Activated B cell treated with CpG ODN at 0.5 μM for 24 hours (primary cell): ENCODE results near the gene INMT. TPM values are rescaled to one million over a fixed set of nuclear protein-coding genes. Genes with fewer than 3 reads are reported as not detected.

ENCODE experiments used
- ATAC-seq: fragments of 200-7000 bp; cut with Tn5 transposase; one replicate; pipeline ENCODE4 v1.10.0; 2021; ENCODE audit warnings: low read depth, mild to moderate bottlenecking, moderate library complexity
- CTCF ChIA-PET: fragments of 350-600 bp; sonication (Branson Sonifier 250); formaldehyde crosslinking; loops from one replicate; lab custom pipeline; 2021; ENCODE audit warnings: antibody characterized with exemption; lab: Charles Lee
- POLR2A ChIA-PET: fragments of 350-600 bp; sonication (Branson Sonifier 250); formaldehyde crosslinking; loops from one replicate; lab custom pipeline; 2021; ENCODE audit warnings: antibody characterized with exemption; lab: Charles Lee
- DNase-seq: peaks from one replicate; pipeline ENCODE4 v3.0.0; 2022
- H3K27ac Mint-ChIP-seq: one replicate; pipeline ENCODE4 v1.8.0; 2020; ENCODE audit warnings: mixed read lengths
- H3K27me3 Mint-ChIP-seq: one replicate; pipeline ENCODE4 v1.8.0; 2021; ENCODE audit warnings: mixed read lengths
- H3K36me3 Mint-ChIP-seq: one replicate; pipeline ENCODE4 v1.8.0; 2021; ENCODE audit warnings: low read depth, mixed read lengths
- H3K4me1 Mint-ChIP-seq: one replicate; pipeline ENCODE4 v1.8.0; 2021; ENCODE audit warnings: mixed read lengths
- H3K4me3 Mint-ChIP-seq: one replicate; pipeline ENCODE4 v1.8.0; 2020; ENCODE audit warnings: mild to moderate bottlenecking, mixed read lengths
- H3K9me3 Mint-ChIP-seq: one replicate; pipeline ENCODE4 v1.8.0; 2020; ENCODE audit warnings: mixed read lengths
- CTCF ChIP-seq: fragments of 200-600 bp; IDR thresholded peaks from one replicate; pipeline ENCODE4 v1.8.0; 2022; ENCODE audit warnings: antibody characterized with exemption, mild to moderate bottlenecking
- intact Hi-C: fragments of 100-400 bp; cut with micrococcal nuclease; formaldehyde crosslinking; loops from one replicate; pipeline ENCODE4 v1.15.1; 2024
- total RNA-seq: library from RNA; stranded (reverse); gene quantifications from 2 replicates; pipeline ENCODE4 v1.2.3, GENCODE V29; 2022

The INMT gene
- total RNA-seq, 1 donor from 2014 or later: 0.11 TPM

GRCh38 chr7:30761214-30762156 lies 9.6 kb downstream of the INMT start:
- Mint-ChIP-seq H3K27me3 (peaks cover 27% of the 10 kb centered on the region), H3K9me3 (no peaks in the 10 kb centered on the region), H3K36me3 (no peaks in the 10 kb centered on the region), H3K27ac (no peak overlapping the region), H3K4me1 (no peaks in the 10 kb centered on the region), H3K4me3 (no peak overlapping the region)
- DNase-seq (no peak), ATAC-seq (no peak)
- intact Hi-C loops: no loop called here
- TF ChIP-seq CTCF: no peak
- ChIA-PET POLR2A (no interaction called here), CTCF (no interaction called here)

GRCh38 chr7:30764030-30764975 lies 12.4 kb downstream of the INMT start:
- Mint-ChIP-seq H3K27me3 (peaks cover 18% of the 10 kb centered on the region), H3K4me1 (no peaks in the 10 kb centered on the region), H3K4me3 (no peak overlapping the region), H3K27ac (no peak overlapping the region), H3K36me3 (no peaks in the 10 kb centered on the region), H3K9me3 (no peaks in the 10 kb centered on the region)
- TF ChIP-seq CTCF: no peak
- intact Hi-C loops: no loop called here
- no peak for ATAC-seq
- ChIA-PET POLR2A (no interaction called here), CTCF (no interaction called here)
- no peak for DNase-seq

GRCh38 chr7:30765408-30765807 lies 13.5 kb downstream of the INMT start:
- H3K27me3 Mint-ChIP-seq: peaks cover 9% of the 10 kb centered on the region
- H3K36me3 Mint-ChIP-seq: no peaks in the 10 kb centered on the region
- no peak for TF ChIP-seq CTCF
- ChIA-PET CTCF (no interaction called here), POLR2A (no interaction called here)
- no peak overlapping the region for H3K27ac Mint-ChIP-seq
- no peak overlapping the region for H3K4me3 Mint-ChIP-seq
- DNase-seq: no peak
- H3K9me3 Mint-ChIP-seq: no peaks in the 10 kb centered on the region
- intact Hi-C loops: no loop called here
- ATAC-seq: no peak
- H3K4me1 Mint-ChIP-seq: no peaks in the 10 kb centered on the region

- POLR2A ChIA-PET: no interaction called here
These were observed 18.9 kb downstream of the INMT start for GRCh38 chr7:30770845-30771173.

More at GRCh38 chr7:30770845-30771173, 18.9 kb downstream of the INMT start:
- Mint-ChIP-seq H3K9me3 (no peaks in the 10 kb centered on the region), H3K27ac (no peak overlapping the region), H3K27me3 (no peaks in the 10 kb centered on the region), H3K4me1 (peaks cover 5% of the 10 kb centered on the region), H3K36me3 (no peaks in the 10 kb centered on the region), H3K4me3 (peak overlapping the region; percentile 88)
- intact Hi-C loops: no loop called here
- CTCF ChIA-PET: no interaction called here
- DNase-seq (no peak), ATAC-seq (no peak)
- TF ChIP-seq CTCF: no peak
